Measurements from ENCODE around the gene EIF5A. TPM values are rescaled to one million over a fixed set of nuclear protein-coding genes. Genes with fewer than 3 reads are reported as not detected.

EIF5A gene
- total and polyA plus RNA-seq, 7 experiments from 2014 or later = 158 to 666 (median 453) TPM

DNA sequence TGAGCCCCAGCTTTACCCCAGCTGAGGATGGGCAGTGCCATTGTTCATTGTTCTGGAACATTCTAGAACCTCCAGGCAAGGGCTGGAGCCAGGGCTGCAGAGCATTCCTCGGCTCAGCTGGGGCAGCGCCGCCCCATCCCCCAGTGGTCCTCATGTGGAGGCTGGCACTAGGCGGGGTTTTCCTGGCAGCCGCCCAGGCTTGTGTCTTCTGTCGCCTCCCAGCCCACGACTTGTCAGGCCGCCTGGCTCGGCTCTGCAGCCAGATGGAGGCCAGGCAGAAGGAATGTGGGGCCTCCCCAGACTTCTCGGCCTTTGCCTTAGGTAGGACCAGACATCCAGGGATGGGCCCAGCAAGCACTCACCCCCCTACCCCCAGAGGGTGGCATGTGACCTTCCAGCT, 47.6 kb downstream of the EIF5A start, which contains the start of gene TMEM95:
TMEM95 (plus strand) TSS at position 104 of the 400 bp plus-strand sequence; CDS start at position 153, 49 bp downstream.
- Histone ChIP-seq H3K27ac (ENCODE audit: low read depth, low read length) (no peak within 1 kb of the TSS), H3K27me3 (ENCODE audit: control insufficient read depth in 2 of 2, insufficient read depth in 2 of 2, low read length in 2 of 2) (no peaks in the 10 kb centered on the region), H3K36me3 (ENCODE audit: control insufficient read depth in 2 of 3, insufficient read depth in 3 of 3, low read length in 3 of 3) (peaks cover 0 to 5% (median 0%) of the 10 kb centered on the region in 3 experiments), H3K4me3 (ENCODE audit: low read length) (no peak within 1 kb of the TSS), H3K4me1 (ENCODE audit: control insufficient read depth in 2 of 2, insufficient read depth in 2 of 2, low read length in 2 of 2) (peaks cover 10 to 27% of the 10 kb centered on the region in 2 donors), H3K9me3 (ENCODE audit: control insufficient read depth in 2 of 3, low read length in 3 of 3) (no peaks in the 10 kb centered on the region)
- peaks cover 0 to 15% (median 0%) of the 10 kb centered on the region in 5 donors for H3K36me3 Mint-ChIP-seq
- ChIA-PET CTCF (interaction anchor here (0.6 to 5.3 kb wide), 22 partner anchors 13 to 332 kb away, joined by 3 to 67 read pairs (median 5); partner anchors contain the start of genes ACAP1, FGF11, NEURL4 and PLSCR3), POLR2A (interaction anchor here (1.2 to 5.4 kb wide), 6 partner anchors 19 to 129 kb away, joined by 5 to 29 read pairs (median 6); partner anchors contain the start of genes ACAP1, POLR2A, TMEM102 and TMEM256)
- H3K4me3 Mint-ChIP-seq = peak within 1 kb of the TSS in 3 of 10 donors; percentile 32 to 53 (median 46)
- ATAC-seq (no peak), DNase-seq (no peak)
- H3K27ac Mint-ChIP-seq = peak within 1 kb of the TSS in 8 of 9 donors; percentile 10 to 93 (median 70)
- no peaks in the 10 kb centered on the region for H3K27me3 Mint-ChIP-seq
- intact Hi-C loops (cut with micrococcal nuclease) = loop anchor here in 1 of 2 donors (10.0 kb wide), 1 partner anchor 130 kb away; the partner anchor contains the start of genes POLR2A and SLC35G6
- H3K4me1 Mint-ChIP-seq = peaks cover 12 to 48% (median 27%) of the 10 kb centered on the region in 7 donors
- H3K9me3 Mint-ChIP-seq = no peaks in the 10 kb centered on the region

DNA sequence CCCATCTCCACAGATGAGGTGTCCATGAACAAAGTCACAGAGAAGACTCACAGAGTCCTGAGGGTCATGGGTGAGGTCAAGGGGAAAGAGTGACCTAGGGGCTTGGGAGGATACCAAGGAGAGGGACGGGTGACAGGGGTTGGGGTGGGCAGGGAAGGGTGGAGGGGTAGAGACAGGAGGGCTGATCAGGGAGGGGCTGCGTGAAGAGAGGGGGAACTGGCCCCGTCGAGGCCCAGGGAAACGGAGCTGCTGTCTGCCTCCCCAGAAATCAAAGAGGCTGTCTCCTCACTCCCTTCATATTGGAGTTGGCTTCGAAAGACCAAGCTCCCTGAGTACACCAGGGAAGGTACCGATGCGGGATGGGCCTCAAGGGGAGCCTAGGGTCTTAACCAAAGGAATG, 48.1 kb downstream of the EIF5A start:
- ATAC-seq = no peak
- H3K9me3 ChIP-seq (ENCODE audit: control insufficient read depth in 2 of 3, low read length in 3 of 3) = no peaks in the 10 kb centered on the region
- no peaks in the 10 kb centered on the region for H3K27me3 ChIP-seq (ENCODE audit: control insufficient read depth in 2 of 2, insufficient read depth in 2 of 2, low read length in 2 of 2)
- Mint-ChIP-seq H3K27me3 (no peaks in the 10 kb centered on the region), H3K9me3 (no peaks in the 10 kb centered on the region), H3K36me3 (peaks cover 0 to 13% (median 0%) of the 10 kb centered on the region in 5 donors), H3K27ac (peak overlapping the region in 2 of 9 donors; percentile 8 to 17), H3K4me3 (no peak overlapping the region), H3K4me1 (peaks cover 12 to 46% (median 26%) of the 10 kb centered on the region in 7 donors)
- peaks cover 0 to 5% (median 0%) of the 10 kb centered on the region in 3 experiments for H3K36me3 ChIP-seq (ENCODE audit: control insufficient read depth in 2 of 3, insufficient read depth in 3 of 3, low read length in 3 of 3)
- H3K4me1 ChIP-seq (ENCODE audit: control insufficient read depth in 2 of 2, insufficient read depth in 2 of 2, low read length in 2 of 2) = peaks cover 10 to 24% of the 10 kb centered on the region in 2 donors
- DNase-seq = no peak
- ChIA-PET POLR2A (interaction anchor here (0.6 to 5.4 kb wide), 13 partner anchors 18 to 329 kb away, joined by 3 to 29 read pairs (median 5); partner anchors contain the start of genes ACAP1, POLR2A, TMEM102 and TMEM256), CTCF (interaction anchor here (0.6 to 5.3 kb wide), 30 partner anchors 9 to 332 kb away, joined by 3 to 67 read pairs (median 4); partner anchors contain the start of genes ACAP1, FGF11, MPDU1 and NEURL4)
- H3K27ac ChIP-seq (ENCODE audit: low read depth, low read length) = no peak overlapping the region
- no peak overlapping the region for H3K4me3 ChIP-seq (ENCODE audit: low read length)
- intact Hi-C loops (cut with micrococcal nuclease) = loop anchor here in 1 of 2 donors (10.0 kb wide), 1 partner anchor 129 kb away; the partner anchor contains the start of genes POLR2A and SLC35G6

DNA sequence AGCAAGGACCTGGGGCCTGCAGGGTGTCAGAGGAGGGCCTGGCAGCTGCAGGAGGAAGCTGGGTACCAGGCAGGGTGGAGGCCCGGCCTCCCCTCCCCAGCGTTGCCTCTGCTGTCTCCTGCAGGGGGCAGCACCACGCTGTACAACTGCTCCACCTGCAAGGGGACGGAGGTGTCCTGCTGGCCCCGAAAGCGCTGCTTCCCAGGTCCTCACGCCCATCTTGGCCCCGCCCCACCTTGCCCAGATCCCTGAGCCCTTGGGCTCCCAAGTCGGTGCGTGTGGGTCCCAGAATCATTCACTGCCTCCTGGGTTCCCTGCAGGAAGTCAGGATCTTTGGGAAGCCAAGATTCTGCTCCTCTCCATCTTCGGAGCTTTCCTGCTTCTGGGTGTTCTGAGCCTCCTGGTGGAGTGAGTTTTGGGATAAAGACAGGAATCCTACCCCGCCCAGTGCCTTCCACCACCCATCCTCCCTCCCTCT, 48.7 kb downstream of the EIF5A start:
- no peak overlapping the region for H3K4me3 ChIP-seq (ENCODE audit: low read length)
- ChIA-PET POLR2A (interaction anchor here (0.6 to 5.4 kb wide), 13 partner anchors 19 to 329 kb away, joined by 3 to 29 read pairs (median 5); partner anchors contain the start of genes ACAP1, POLR2A and TMEM102), CTCF (interaction anchor here (0.5 to 5.3 kb wide), 36 partner anchors 10 to 331 kb away, joined by 3 to 67 read pairs (median 4); partner anchors contain the start of genes ACAP1, ASGR1, FGF11 and MPDU1)
- no peak overlapping the region for H3K27ac ChIP-seq (ENCODE audit: low read depth, low read length)
- H3K9me3 Mint-ChIP-seq = no peaks in the 10 kb centered on the region
- H3K36me3 ChIP-seq (ENCODE audit: control insufficient read depth in 2 of 3, insufficient read depth in 3 of 3, low read length in 3 of 3) = peaks cover 0 to 2% (median 0%) of the 10 kb centered on the region in 3 experiments
- no peaks in the 10 kb centered on the region for H3K27me3 Mint-ChIP-seq
- no peaks in the 10 kb centered on the region for H3K9me3 ChIP-seq (ENCODE audit: control insufficient read depth in 2 of 3, low read length in 3 of 3)
- intact Hi-C loops (cut with micrococcal nuclease) = loop anchor here (1.0 to 10.0 kb wide), 10 partner anchors 29 to 233 kb away; partner anchors contain the start of genes TMEM102 (in 2 of the 2), PLSCR3 (in 1 of the 2), POLR2A (in 1 of the 2) and SENP3 (in 1 of the 2)
- H3K4me1 Mint-ChIP-seq = peaks cover 11 to 41% (median 24%) of the 10 kb centered on the region in 7 donors
- H3K4me1 ChIP-seq (ENCODE audit: control insufficient read depth in 2 of 2, insufficient read depth in 2 of 2, low read length in 2 of 2) = peaks cover 6 to 19% of the 10 kb centered on the region in 2 donors
- H3K27ac Mint-ChIP-seq = peak overlapping the region in 4 of 9 donors; percentile 8 to 75 (median 40)
- peak overlapping the region in 1 of 10 donors; percentile 32 for H3K4me3 Mint-ChIP-seq
- peaks cover 0 to 11% (median 0%) of the 10 kb centered on the region in 5 donors for H3K36me3 Mint-ChIP-seq
- H3K27me3 ChIP-seq (ENCODE audit: control insufficient read depth in 2 of 2, insufficient read depth in 2 of 2, low read length in 2 of 2) = no peaks in the 10 kb centered on the region
- peak; percentile 69 to 87 (median 81) for DNase-seq
- ATAC-seq = peak; percentile 81

DNA sequence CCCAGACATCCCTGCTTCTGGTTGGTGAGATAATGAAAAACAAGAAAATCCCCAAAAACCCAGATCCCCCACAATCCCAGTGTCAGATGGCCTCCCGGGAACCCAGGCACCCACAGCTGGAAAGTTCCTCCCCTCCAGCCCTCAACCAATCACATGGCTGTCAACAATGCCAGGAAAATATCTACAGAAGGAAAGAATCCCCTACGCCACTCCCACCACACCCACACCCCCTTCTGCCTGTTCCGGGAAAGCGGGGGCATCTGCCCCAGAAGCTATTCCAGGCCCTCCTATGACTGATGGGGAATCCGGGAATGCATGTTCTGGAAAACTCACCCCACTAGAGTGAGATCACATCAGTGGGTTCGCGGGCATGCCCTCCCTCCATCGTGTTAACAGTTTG, 49.3 kb downstream of the EIF5A start:
- Histone ChIP-seq H3K27ac (ENCODE audit: low read depth, low read length) (no peak overlapping the region), H3K27me3 (ENCODE audit: control insufficient read depth in 2 of 2, insufficient read depth in 2 of 2, low read length in 2 of 2) (no peaks in the 10 kb centered on the region), H3K36me3 (ENCODE audit: control insufficient read depth in 2 of 3, insufficient read depth in 3 of 3, low read length in 3 of 3) (no peaks in the 10 kb centered on the region), H3K4me1 (ENCODE audit: control insufficient read depth in 2 of 2, insufficient read depth in 2 of 2, low read length in 2 of 2) (peaks cover 3 to 16% of the 10 kb centered on the region in 2 donors), H3K4me3 (ENCODE audit: low read length) (no peak overlapping the region), H3K9me3 (ENCODE audit: control insufficient read depth in 2 of 3, low read length in 3 of 3) (no peaks in the 10 kb centered on the region)
- H3K36me3 Mint-ChIP-seq = peaks cover 0 to 8% (median 0%) of the 10 kb centered on the region in 5 donors
- DNase-seq (no peak), ATAC-seq (no peak)
- no peaks in the 10 kb centered on the region for H3K9me3 Mint-ChIP-seq
- peaks cover 0 to 2% (median 0%) of the 10 kb centered on the region in 5 donors for H3K27me3 Mint-ChIP-seq
- POLR2A ChIA-PET = interaction anchor here (1.0 to 5.4 kb wide), 5 partner anchors 27 to 127 kb away, joined by 3 to 29 read pairs (median 8); partner anchors contain the start of genes POLR2A and TMEM102
- H3K4me1 Mint-ChIP-seq = peaks cover 7 to 38% (median 21%) of the 10 kb centered on the region in 7 donors
- intact Hi-C loops (cut with micrococcal nuclease) = loop anchor here (1.0 to 10.0 kb wide), 10 partner anchors 28 to 233 kb away; partner anchors contain the start of genes TMEM102 (in 2 of the 2), PLSCR3 (in 1 of the 2), POLR2A (in 1 of the 2) and SENP3 (in 1 of the 2)
- no peak overlapping the region for H3K27ac Mint-ChIP-seq
- no peak overlapping the region for H3K4me3 Mint-ChIP-seq
- CTCF ChIA-PET = interaction anchor here (0.5 to 5.3 kb wide), 18 partner anchors 13 to 227 kb away, joined by 3 to 67 read pairs (median 5); partner anchors contain the start of genes ACAP1, ASGR1, FGF11 and MPDU1

DNA sequence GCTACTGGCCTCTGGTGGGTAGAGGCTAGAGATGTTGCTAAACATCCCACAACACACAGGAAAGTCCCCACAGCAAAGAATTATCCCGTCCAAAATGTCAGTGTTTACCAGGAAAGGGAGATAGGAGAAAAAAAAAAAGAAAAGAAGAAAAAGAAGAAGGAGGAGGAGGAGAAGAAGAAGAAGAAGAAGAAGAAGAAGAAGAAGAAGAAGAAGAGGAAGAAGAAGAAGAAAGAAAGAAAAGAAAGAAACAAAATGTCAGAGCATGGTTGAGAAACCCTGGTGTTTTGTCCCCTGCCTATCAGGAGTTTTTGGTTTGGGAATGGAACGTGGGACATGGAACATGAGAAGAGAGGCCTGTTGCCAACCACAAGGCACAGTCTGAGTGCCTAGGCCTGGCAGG, 50.0 kb downstream of the EIF5A start:
- ATAC-seq (no peak), DNase-seq (no peak)
- H3K9me3 ChIP-seq (ENCODE audit: control insufficient read depth in 2 of 3, low read length in 3 of 3) = no peaks in the 10 kb centered on the region
- no peak overlapping the region for H3K4me3 ChIP-seq (ENCODE audit: low read length)
- H3K27ac Mint-ChIP-seq = peak overlapping the region in 1 of 9 donors; percentile 77
- intact Hi-C loops (cut with micrococcal nuclease) = loop anchor here (2.0 to 10.0 kb wide), 3 partner anchors 27 to 127 kb away; partner anchors contain the start of genes PLSCR3 (in 1 of the 2), POLR2A (in 1 of the 2) and SLC35G6 (in 1 of the 2)
- peaks cover 6 to 38% (median 19%) of the 10 kb centered on the region in 7 donors for H3K4me1 Mint-ChIP-seq
- H3K9me3 Mint-ChIP-seq = peaks cover 0 to 1% (median 0%) of the 10 kb centered on the region in 11 donors
- H3K4me1 ChIP-seq (ENCODE audit: control insufficient read depth in 2 of 2, insufficient read depth in 2 of 2, low read length in 2 of 2) = peaks cover 3 to 13% of the 10 kb centered on the region in 2 donors
- H3K36me3 ChIP-seq (ENCODE audit: control insufficient read depth in 2 of 3, insufficient read depth in 3 of 3, low read length in 3 of 3) = no peaks in the 10 kb centered on the region
- ChIA-PET CTCF (interaction anchor here (0.6 to 2.1 kb wide), 4 partner anchors 79 to 560 kb away, joined by 3 to 11 read pairs (median 4); partner anchors contain the start of gene SENP3), POLR2A (interaction anchor here (5.4 kb wide), 1 partner anchor 79 kb away, joined by 29 read pairs; the partner anchor contains the start of gene TMEM102)
- H3K36me3 Mint-ChIP-seq = peaks cover 0 to 7% (median 0%) of the 10 kb centered on the region in 5 donors
- peaks cover 0 to 2% (median 0%) of the 10 kb centered on the region in 5 donors for H3K27me3 Mint-ChIP-seq
- H3K4me3 Mint-ChIP-seq = no peak overlapping the region
- no peak overlapping the region for H3K27ac ChIP-seq (ENCODE audit: low read depth, low read length)
- no peaks in the 10 kb centered on the region for H3K27me3 ChIP-seq (ENCODE audit: control insufficient read depth in 2 of 2, insufficient read depth in 2 of 2, low read length in 2 of 2)

DNA sequence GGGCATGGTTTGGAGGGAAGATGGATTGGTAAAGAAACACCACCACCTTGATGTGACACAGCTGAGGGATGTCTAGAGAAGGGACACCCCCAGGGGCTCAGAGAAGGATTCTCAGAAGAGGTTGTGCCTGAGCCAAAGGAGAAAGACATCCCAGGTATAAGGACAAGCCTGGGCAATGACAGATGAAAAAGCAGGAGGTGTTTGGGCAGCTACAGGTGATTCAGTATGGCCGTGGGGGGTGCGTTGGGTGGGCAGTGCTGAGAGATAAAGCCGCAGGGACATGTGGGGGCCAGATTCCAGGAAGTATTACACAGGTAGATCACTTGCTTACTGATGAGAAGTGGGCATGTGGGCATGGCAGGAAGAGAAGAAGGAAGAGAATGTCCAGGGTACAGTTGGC, 54.5 kb downstream of the EIF5A start:
- intact Hi-C loops (cut with micrococcal nuclease) = no loop called here
- Mint-ChIP-seq H3K27me3 (peaks cover 0 to 2% (median 0%) of the 10 kb centered on the region in 5 donors), H3K9me3 (peaks cover 0 to 1% (median 0%) of the 10 kb centered on the region in 11 donors), H3K27ac (no peak overlapping the region), H3K4me3 (no peak overlapping the region), H3K36me3 (no peaks in the 10 kb centered on the region), H3K4me1 (peaks cover 0 to 4% (median 0%) of the 10 kb centered on the region in 7 donors)
- no peaks in the 10 kb centered on the region for H3K27me3 ChIP-seq (ENCODE audit: control insufficient read depth in 2 of 2, insufficient read depth in 2 of 2, low read length in 2 of 2)
- CTCF ChIA-PET = interaction anchor here (1.2 kb wide), 1 partner anchor 14 kb away, joined by 4 read pairs; no protein-coding TSS in a partner anchor
- POLR2A ChIA-PET = interaction anchor here (1.2 kb wide), 1 partner anchor 117 kb away, joined by 3 read pairs; the partner anchor contains the start of gene ZBTB4
- DNase-seq (no peak), ATAC-seq (no peak)
- H3K4me1 ChIP-seq (ENCODE audit: control insufficient read depth in 2 of 2, insufficient read depth in 2 of 2, low read length in 2 of 2) = no peaks in the 10 kb centered on the region
- no peaks in the 10 kb centered on the region for H3K36me3 ChIP-seq (ENCODE audit: control insufficient read depth in 2 of 3, insufficient read depth in 3 of 3, low read length in 3 of 3)
- H3K4me3 ChIP-seq (ENCODE audit: low read length) = no peak overlapping the region
- no peaks in the 10 kb centered on the region for H3K9me3 ChIP-seq (ENCODE audit: control insufficient read depth in 2 of 3, low read length in 3 of 3)
- H3K27ac ChIP-seq (ENCODE audit: low read depth, low read length) = no peak overlapping the region

Data from naive thymus-derived CD4-positive, alpha-beta T cell (primary cell).